HG03432 (cell line): ENCODE results near the gene VAV2.

Experiments
- ATAC-seq: cut with Tn5 transposase; IDR thresholded peaks from one replicate; pipeline ENCODE4 v1.9.1; 2021; ENCODE audit warnings: mild to moderate bottlenecking, moderate library complexity; ENCODE audit not compliant: unreplicated experiment

VAV2 gene

DNA sequence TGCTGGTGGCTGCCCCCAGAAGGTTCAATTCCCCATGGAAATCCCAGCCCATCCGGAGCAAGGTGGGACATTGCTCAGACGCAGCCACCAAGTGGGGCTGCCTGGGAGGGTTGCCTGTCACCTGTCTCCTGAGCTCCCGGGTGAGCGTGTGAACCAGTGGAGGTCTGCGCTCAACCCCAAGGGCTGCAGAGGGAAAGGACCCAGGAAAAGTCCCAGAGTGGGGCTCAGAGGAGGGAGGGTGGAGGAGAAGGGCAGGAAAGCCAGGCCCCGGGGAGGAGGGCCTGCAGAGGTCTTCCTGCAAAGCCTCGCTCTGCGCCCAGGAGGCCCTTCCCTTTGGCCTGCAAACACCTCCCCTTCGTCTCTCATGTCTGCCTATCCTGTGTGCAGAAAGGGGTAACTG is 134.5 kb downstream of the VAV2 start:
- no peak for ATAC-seq

DNA sequence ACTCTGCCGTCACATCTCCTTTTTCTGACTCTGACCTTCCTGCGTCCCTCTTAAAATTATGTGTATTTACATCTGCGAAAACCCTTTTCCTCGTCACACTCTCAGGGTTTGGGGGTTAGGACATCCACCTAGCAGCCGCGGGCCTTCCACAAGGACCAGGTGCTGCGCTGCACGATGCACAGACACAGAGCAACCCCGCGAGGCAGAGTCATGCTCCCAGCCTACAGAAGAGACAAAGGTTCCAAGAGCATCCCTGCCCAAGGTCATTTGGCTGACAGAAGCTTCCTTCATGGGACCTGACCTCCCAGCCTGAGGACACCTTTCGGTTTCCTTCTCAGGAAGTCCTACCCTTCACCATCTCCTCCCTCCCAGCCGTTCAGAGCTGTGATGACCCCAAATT is 135.3 kb downstream of the VAV2 start:
- no peak for ATAC-seq

DNA sequence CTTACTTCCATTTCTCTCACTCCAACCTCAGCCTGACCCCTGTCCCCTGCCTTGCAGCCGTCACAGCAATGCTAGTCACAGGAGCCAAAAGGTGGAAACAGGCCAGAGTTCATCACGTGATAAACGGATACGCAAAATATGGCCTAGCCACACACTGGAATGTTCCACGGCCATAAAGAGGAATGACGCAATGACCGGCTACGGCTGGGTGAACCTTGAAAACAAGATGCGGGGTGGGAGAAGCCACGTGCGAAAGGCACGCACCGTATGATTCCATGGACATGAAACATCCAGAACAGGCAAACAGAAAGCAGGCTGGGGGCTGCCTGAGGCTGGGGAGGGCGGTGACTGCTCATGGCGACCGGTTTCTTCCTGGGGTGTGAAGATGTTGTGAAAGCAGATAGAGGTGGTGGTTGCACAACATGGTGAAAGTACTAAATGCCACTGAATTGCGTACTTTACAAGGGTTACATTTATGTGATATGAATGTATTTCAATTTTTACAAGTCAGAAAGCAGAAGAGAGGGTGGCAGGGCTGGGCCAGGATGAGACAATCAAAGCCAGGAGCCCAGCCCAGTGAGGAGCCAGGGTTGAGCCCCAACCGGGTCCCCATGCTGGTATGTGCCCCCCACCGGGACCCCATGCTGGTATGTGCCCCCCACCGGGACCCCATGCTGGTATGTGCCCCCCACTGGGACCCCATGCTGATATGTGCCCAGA is 136.2 kb downstream of the VAV2 start:
- no peak for ATAC-seq

DNA sequence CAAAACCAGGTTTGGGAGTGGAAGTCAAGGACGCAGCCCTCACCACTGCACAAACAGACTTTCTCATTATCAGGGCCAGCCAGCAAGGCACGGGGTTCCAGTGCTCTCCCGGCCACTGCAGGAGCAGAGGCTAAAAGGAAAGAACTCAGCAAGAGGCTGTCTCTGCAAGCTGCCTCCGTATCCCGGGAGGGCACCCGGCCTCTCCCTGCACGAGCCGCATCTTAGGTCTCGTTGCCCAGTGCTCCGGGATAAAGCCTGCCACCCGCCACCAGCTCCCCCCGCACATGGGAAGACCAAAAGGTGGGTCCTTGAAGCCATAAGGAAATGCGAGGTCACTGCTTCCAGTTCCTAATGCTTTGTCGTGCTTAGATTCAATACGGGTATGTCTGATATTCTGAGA is 136.8 kb downstream of the VAV2 start:
- ATAC-seq: no peak

DNA sequence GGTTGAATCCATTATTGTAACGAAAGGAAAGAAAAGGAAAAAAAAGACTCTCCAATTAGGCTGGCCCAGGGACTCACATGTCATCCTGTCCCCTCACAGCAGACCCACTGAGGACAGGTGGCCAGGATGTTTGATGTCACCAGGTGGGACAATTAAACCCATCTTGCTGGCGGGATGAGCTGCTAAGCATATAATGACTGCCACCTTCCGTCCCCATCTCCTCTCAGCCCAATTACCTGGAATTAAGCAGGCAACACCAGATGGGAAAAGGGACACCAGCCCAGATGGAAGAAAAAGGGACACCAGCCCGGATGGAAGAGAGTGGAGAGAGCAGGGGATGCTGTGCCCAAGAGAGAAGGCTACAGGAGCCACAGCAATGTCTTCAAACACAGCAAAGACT is 137.4 kb downstream of the VAV2 start:
- ATAC-seq: no peak

DNA sequence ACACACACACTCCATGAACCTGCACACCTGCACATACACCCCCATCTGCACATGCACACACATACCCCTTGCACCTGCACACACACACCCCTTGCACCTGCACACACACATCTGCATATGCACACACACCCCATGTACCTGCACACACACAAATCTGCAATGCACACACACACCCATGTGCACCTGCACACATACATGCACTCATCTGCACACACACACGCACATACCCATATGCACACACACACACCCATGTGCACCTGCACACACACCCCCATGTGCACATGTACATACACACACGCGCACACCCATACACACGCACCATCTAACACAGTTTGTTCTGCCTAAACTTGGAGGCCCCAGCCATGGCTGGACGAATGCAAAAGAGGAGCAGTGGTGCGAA is 138.1 kb downstream of the VAV2 start:
- ATAC-seq: no peak

DNA sequence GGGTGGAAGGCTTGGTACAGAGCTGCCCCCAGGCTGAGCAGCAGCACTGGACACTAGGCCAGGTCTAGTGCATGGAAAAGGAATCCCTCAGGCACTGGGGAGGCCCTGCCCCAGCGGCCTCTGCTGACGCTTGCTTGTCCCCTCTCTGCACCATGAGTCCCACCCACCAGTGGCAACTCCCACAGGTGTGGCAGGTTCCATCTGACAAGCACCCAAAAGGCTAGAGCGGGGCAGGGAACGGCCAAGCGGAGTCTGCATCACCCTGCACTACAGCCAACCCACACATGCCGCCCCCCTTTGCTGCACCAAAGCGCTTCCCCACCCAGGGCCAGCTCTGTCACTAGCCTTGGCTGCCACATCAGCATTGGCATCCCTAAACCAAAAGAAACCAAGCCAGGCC is 138.8 kb downstream of the VAV2 start:
- no peak for ATAC-seq

DNA sequence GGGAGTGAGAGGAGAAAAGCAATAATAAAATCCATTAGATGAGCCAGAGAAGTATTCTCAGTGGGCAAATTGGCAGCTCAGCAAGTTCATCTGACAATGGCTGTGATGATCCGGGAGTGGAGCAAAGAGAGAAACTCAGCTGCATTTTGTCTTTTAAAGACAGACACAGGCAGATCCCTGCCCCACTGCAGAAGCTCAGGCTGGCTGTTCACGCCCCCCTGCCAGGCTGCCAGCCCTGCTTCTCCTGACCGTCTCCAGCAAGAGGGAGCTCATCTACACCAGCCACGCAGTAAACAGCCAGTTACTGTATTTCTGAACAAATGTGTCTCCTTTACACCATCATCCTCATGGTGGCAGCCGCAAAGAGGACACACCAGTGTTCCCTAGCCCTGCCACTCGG is 139.7 kb downstream of the VAV2 start:
- no peak for ATAC-seq

DNA sequence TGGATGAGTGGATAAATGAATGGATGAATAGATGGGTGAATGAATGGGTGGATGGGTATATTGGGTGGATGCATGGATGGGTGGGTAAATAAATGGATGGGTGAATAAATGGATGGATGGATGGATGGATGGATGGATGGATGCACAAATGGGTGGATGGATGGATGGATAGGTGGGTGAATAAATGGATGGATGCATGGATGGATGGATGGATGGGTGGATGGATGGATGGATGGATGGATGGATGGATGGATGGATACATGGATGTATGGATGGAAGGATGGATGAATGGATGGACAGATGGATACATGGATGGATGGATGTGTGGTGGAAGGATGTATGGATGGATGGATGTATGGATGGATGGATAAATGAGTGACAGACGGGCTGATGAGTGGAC is 140.4 kb downstream of the VAV2 start:
- no peak for ATAC-seq

DNA sequence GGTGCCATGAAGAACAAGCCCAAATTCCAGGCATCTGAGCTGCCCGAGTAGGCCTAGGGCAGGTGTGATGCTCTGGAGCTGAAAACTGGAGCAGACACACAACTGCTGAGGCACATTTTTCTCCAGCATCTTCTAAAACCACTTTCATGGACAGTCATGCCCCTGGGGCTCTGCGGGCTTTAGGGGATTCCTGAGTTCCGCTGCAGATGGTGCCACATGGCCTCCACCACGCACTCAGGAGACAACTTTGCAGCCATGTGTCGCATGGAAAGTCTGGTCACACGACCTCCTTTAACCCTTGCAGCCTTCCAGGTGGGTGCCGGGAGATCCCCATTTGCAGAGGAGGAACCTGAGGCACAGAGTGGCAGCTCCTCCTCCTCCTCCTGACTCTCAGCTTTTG is 141.2 kb downstream of the VAV2 start:
- ATAC-seq: no peak

DNA sequence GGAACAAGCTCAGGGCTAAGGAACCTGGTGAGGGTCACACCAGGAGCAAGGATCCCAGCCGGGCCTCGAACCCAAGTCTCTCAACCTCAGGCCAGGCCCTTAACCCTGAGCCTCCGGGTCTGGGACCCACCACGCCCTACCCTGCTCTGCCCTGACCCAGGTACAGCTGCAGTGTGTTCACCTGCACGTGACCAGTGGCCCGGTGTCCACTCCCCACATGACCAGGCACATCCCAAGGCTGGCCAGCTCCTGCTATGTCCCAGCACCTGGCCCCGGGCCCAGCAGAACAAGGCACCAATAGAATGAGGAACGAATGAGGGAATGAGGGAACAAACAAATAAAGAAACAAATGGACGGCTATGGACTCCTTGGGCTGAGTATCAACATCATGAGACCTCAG is 142.0 kb downstream of the VAV2 start:
- no peak for ATAC-seq

DNA sequence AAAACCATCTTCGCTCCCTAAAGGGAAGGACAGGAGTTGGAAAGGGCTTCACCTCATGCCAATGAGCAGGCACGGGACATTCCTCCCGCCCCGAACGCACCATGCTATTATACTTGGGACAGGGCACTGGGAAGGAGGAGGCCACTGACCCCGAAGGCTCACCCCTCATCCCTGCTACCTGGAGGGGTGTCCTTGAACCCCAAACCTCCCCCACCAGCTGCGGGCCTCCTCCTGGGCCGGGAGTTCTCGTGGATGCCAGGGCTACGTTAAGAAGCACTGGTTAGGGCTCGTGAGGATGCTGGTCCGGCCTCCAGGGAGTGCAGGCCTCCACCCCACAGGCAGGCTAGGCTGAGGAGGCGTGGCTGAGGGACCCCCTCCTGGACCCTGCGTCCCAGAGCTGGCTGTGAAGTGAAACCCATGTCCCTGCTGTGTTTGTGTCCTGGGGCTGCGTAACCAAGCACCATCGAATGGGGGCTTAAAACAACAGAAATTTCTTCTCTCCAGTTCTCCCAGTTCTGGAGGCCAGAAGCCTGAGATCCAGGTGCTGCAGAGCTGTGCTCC is 142.9 kb downstream of the VAV2 start:
- no peak for ATAC-seq

DNA sequence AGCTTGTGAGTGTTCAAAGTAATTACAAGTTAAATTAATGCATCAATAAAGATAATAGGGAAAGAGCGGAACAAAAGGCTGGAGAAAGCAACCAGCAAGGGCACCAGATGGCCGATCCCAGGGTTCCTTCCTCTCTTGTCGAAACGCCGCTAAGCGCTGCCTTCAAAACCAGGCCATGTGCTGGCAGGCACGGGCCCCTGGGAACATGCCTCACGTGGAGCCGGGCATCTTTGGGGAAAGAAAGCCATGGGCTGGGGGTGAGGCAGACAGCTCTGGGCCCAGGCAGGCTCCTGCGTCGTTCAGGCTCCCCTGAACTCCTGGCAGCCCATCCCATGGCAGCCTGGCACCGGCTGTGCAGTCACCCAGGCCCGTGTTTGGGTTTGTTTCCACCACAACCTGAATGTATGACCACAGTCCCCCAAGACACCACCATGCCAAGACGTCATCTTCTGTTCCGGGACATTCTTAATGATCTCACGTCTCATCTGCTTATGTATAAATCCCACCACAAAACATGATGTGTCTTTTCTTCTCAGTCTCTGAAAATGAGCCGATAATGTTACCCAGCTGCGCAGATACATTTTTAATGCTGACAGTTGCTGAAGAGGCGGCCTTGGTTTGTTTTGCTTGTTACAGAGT is 143.5 kb downstream of the VAV2 start:
- no peak for ATAC-seq

DNA sequence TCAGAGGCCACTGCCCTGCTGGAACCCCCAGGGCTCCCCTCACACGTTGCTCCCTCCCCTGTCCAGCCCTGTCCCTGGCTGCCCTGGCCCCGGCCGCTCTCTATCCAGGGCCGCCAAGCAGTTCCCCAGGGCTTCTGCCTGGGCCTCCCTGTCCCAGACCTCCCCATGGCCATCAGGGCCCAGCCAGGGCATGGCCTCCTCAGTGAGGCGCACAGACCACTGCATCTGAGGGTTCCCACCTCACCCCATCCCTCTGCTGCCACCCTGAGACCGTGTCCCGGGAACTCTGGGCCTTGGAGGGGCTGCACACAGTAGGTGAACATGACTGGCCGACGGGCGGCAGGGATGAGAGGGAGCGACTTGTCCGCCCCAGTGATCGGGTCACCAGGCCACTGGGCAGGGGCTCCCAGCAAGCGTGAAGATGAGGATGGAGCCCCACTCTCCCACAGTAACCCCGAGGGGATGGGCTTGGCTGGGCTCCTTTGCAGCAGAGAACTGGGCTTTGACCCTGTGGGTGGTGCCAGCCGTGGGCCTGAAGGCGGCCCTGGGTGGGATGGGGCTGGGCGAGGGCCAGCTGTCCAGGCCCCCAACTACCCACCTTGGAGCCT is 145.5 kb downstream of the VAV2 start:
- ATAC-seq: no peak

DNA sequence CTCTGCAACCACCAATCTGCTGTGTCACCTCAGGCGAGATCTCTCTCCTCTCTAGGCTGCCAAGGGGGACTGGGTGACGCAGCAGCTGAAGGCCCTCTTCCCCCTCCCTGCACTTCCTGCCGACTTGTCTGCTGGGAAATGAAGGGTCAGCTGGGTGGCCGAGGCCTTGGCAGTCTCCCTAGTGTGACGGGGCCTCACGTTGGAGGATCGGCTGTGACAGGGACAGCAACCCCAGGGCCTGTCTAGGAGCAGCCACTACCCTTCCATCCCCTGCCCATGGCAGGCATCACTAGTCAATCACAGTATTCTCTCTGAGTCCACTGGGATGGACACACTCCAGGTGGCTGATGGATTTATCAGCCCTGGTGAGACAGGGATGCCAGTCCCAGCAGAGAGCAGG is 146.7 kb downstream of the VAV2 start:
- no peak for ATAC-seq

DNA sequence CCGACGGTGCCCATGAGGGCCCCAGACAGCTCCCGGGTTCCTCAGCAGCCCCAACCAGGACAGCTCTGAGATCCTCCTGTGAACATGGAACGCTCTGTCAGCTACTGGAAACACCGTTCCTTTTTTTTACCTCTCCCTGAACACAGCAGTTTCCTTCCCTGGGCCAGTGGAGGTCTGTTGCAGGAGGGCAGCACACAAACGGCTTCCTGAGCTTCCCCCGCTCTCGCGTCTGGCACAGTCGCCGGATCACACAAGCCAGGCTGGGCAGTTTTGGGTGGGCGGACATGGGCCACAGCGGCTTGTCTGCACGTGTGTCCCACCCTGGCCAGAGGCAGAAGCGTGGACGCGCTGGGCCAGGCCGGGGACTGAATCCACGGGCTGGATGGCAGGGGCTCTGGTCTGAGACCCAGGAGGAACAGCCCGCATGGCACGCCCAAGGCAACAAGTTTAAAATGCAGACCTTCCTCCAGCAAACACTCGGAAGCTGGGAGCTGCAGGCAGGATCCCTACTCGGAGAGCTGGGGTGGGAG is 147.2 kb downstream of the VAV2 start:
- ATAC-seq: no peak

DNA sequence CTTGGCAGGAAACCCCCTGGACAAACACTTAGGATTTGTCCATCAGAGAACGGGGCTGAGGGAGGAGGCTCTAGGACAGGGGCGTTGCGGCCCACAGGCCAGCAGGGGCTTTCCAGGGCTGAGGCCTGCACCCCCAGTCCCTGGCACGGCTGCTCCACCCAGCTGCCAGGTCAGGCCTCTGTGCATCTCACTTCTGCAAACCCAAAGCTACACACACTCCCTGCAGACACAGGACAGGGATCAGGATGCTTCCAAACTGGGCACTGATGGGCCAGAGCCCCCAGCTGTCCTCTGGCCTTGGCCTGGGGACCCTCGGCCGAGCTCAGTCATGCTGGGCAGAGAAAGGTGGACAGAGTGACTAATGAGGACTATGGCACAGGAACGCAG is 147.7 kb downstream of the VAV2 start:
- no peak for ATAC-seq

DNA sequence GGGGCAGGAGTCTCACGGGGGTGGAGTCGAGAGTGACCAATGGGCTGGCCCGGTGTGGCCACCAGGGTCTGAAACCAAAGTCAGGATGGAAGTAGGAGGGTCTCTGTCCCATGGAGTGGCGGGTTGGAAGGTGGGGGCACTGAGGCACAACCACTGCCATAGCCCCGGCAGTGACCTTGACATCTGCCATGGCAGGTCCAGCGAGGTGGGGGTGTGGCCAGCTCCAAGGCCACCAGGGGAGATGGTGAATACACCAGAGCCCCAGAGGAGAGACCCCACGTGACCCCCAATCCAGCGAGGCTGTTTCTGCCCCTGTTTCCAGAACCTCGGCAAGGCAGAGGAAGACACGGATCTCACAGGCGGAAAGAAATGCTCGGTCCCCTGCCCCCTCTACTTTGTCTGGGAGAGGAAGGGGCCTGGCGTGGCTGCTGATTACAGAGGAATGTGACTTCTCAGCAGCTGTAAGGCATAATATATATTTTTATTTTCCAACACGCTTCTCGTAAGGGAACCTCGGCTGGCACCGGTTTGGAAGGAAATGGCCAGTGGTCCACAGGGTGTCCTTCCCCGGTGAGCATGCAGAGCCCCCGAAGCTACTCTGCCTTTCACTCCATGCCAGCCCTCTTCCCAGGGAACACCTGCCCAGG is 148.2 kb downstream of the VAV2 start:
- ATAC-seq: no peak

DNA sequence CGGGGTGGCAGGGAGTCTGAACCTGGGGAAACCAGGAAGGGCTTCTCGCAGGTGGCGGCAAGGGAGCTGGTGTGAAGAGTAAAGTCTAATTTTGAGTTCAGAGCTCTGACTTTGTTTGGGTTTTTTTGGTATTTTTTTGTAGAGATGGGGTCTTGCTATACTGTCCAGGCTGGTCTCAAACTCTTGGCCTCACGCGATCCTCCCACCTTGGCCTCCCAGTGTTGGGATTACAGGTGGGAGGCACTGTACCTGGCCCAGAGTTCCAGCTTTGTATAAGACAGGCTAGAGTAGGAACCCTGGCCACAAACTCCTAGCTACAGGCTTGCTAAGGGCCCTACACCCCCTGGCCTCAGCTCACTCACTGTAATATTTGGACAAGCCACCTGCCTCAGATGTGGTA is 148.9 kb downstream of the VAV2 start:
- no peak for ATAC-seq

DNA sequence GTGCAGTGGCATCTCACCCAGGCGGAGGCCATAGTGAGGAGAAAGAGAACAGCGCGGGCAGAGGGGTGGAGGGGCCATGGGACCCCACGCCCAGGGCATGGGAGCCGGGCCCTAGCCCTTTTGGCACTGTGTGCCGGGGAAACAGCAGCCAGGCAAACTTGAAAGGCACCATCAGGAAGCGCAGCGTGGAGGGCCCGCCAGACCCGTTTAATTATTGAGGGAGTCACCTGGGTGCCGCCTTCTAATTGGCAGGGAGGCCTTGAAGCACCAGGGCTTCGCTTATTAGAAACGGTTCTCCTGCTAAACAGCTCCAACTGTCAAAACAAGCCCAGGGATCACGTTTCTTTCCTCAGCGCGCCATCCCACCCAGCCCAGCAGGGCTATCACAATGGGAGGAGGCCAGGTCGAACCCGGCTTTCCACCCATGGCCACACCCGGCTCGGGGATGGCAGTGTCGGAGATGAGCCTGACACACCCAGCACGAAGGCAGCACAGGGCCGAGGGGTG is 149.3 kb downstream of the VAV2 start:
- no peak for ATAC-seq

DNA sequence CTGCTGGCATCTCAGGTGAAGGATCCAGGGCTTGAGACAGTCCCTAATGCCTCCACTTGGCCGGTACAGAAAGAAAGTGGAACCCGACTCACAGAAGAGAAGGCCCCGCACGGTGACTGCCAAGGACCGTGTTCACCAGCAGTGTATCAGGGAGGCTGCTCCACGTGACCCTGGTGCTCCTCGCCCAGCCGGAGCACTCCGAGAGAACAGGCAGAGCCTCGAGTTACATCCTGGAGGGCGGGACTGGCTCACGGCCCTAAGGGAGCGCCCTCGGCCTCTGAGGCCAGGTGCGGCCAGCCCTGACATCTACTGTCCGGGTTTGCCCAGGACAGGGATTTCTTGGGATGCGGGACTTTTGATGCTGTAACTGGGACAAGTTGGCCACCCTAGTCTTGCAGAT is 149.9 kb downstream of the VAV2 start:
- no peak for ATAC-seq
